Lung (tissue), 12 donors: ENCODE data around the gene USP34. TPM values are rescaled to one million over a fixed set of nuclear protein-coding genes. Genes with fewer than 3 reads are reported as not detected.

Experiments used
- ATAC-seq: fragments of 200-7000 bp; cut with Tn5 transposase; one replicate; pipeline ENCODE4 v1.9.1; 2020; ENCODE audit warnings: moderate number of reproducible peaks; ENCODE audit not compliant: insufficient read depth, low FRiP score
- DNase-seq, 3 donors: peaks; one replicate each; pipeline ENCODE4 v3.0.0-alpha.2; 2013 to 2017
- H3K27ac ChIP-seq, 2 donors: one replicate each; pipeline ENCODE4 v1.5.1; 2013; ENCODE audit warnings: mild to moderate bottlenecking in 2 of 2, moderate library complexity in 2 of 2, control low read depth in 1 of 2, inconsistent platforms in 1 of 2, low read depth in 1 of 2, low read length in 1 of 2
- H3K27me3 ChIP-seq, 3 donors: one replicate each; pipeline ENCODE4 v1.5.1; 2013; ENCODE audit warnings: low read length in 2 of 3; ENCODE audit not compliant: control insufficient read depth in 3 of 3, insufficient read depth in 3 of 3
- H3K36me3 ChIP-seq, 4 donors: one replicate each; pipeline ENCODE4 v1.5.1; 2013; ENCODE audit warnings: low read length in 4 of 4, mild to moderate bottlenecking in 1 of 4, moderate library complexity in 1 of 4; ENCODE audit not compliant: control insufficient read depth in 4 of 4, insufficient read depth in 4 of 4
- H3K4me1 ChIP-seq, 5 donors: one replicate each; pipeline ENCODE4 v1.5.1; 2013; ENCODE audit warnings: low read length in 5 of 5, mild to moderate bottlenecking in 2 of 5, moderate library complexity in 1 of 5; ENCODE audit not compliant: control insufficient read depth in 5 of 5, insufficient read depth in 5 of 5
- H3K4me3 ChIP-seq: one replicate; pipeline ENCODE4 v1.5.1; 2013; ENCODE audit warnings: mild to moderate bottlenecking, control low read depth, moderate library complexity
- H3K9ac ChIP-seq, 2 donors: one replicate each; pipeline ENCODE4 v1.5.1; 2013; ENCODE audit warnings: low read length in 2 of 2, control low read depth in 1 of 2; ENCODE audit not compliant: insufficient read depth in 1 of 2
- H3K9me3 ChIP-seq, 4 donors: one replicate each; pipeline ENCODE4 v1.5.1; 2013; ENCODE audit warnings: low read length in 3 of 4, mild to moderate bottlenecking in 1 of 4, moderate library complexity in 1 of 4; ENCODE audit not compliant: control insufficient read depth in 4 of 4, insufficient read depth in 3 of 4
- CTCF ChIP-seq: IDR thresholded peaks from 2 replicates; pipeline ENCODE4 v1.5.1; 2012; ENCODE audit warnings: mild to moderate bottlenecking; ENCODE audit errors: control extremely low read depth, extremely low read depth
- WGBS, 2 donors: extraction: QIAGEN DNeasy Blood & Tissue Kit; methylation state at CpG; one replicate each; pipeline ENCODE4 v1.1.7; 2013; 5-methylcytosine and 5-hydroxymethylcytosine counted together
- polyA plus RNA-seq, 2 donors: library from polyadenylated mRNA; stranded (reverse); fragments of 200-250 nt; gene quantifications; one replicate each; pipeline ENCODE4 v1.2.1, GENCODE V29; 2013
- total RNA-seq, 2 donors: library from RNA; depleted of rRNA in 1 of 2; stranded (reverse); fragments of >200 nt in 1 of 2; gene quantifications; one replicate each; pipeline ENCODE4 v1.2.1, GENCODE V29; 2014 to 2021
- donor health status: control.
- donor health status: control.
- donor health status: Bipolar disorder and iron deficiency.
- donor health status: healthy.
- donor health status: DM: yes; HTN: yes; CAD: no.

The USP34 gene
- total and polyA plus RNA-seq, 4 donors = 38.7 to 233 (median 67.8) TPM

GRCh38 chr2:61252031-61252430 is 218.9 kb downstream of the USP34 start:
- H3K4me3 ChIP-seq = no peak overlapping the region
- 96 to 98% methylated on average over 2 of the region's 2 CpGs for WGBS, 2 donors
- peak overlapping the region in 1 of 2 donors; percentile 18 for H3K27ac ChIP-seq
- no peaks in the 10 kb centered on the region for H3K9me3 ChIP-seq
- H3K27me3 ChIP-seq = no peaks in the 10 kb centered on the region
- no peak for DNase-seq
- no peak for ATAC-seq
- no peak for TF ChIP-seq CTCF
- no peak overlapping the region for H3K9ac ChIP-seq
- peaks cover 6 to 36% (median 16%) of the 10 kb centered on the region in 4 donors for H3K36me3 ChIP-seq
- H3K4me1 ChIP-seq = peaks cover 0 to 4% (median 0%) of the 10 kb centered on the region in 5 donors

DNA sequence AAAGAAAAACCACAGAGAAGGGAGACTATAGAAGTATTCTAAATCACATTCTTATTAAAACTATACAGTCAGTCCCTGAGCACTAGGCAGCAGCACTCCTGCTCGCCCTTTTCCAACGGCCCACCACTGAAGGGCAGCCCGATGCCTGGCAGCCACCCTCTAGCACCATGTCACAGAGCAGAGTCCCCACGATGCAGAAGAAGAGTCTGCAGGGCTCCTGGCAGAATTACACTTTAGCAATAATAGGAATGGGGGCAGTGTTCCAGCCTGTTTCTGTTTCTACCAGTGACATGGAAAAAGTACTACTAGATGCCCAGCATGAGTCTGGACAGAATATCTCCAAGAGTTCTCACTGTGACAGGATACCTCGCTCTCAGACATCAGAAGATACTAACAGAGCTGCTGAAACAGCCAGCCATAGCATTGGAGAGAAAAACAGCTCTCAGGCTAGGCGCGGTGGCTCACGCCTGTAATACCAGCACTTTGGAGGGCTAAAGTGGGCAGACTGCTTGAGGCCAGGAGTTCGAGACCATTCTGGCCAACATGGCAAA is 221.3 kb downstream of the USP34 start:
- WGBS, 2 donors = 97% methylated on average over 9 of the region's 9 CpGs
- peaks cover 6 to 31% (median 20%) of the 10 kb centered on the region in 4 donors for H3K36me3 ChIP-seq

DNA sequence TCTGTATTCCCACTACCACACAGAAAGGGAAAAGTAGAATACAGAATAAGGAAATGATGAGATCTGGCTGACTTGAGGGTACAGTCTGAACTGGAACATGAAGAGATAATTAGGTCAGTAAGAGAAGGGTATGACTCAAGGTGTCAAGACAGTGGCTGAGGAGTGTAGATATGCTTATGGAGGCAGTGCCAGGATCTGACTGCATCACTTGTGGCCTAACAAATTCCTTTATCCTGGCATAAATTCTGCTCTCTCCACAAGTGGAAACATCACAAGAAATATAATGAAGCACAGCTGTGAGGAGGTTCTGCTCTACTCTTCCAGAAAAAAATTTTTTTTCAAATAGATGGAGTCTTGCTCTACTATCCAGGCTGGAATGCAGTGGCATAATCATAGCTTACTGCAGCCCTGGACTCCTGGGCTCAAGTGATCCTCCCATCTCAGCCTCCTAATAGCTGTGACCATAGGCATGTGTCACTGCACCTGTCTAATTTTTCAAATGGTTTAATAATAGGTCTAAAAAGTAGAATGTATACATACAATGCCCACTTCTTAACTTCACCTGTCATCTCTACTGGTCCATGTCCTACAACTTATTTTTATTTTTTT is 223.6 kb downstream of the USP34 start:
- Histone ChIP-seq H3K4me1 (no peaks in the 10 kb centered on the region), H3K36me3 (peaks cover 13 to 36% (median 26%) of the 10 kb centered on the region in 4 donors), H3K4me3 (no peak overlapping the region), H3K27me3 (no peaks in the 10 kb centered on the region), H3K27ac (peak overlapping the region in 1 of 2 donors; percentile 72), H3K9me3 (no peaks in the 10 kb centered on the region), H3K9ac (no peak overlapping the region)
- no peak for DNase-seq
- ATAC-seq = no peak
- TF ChIP-seq CTCF = no peak

More for the DNA sequence above, 221.3 kb downstream of the USP34 start:
- Histone ChIP-seq H3K9me3 (no peaks in the 10 kb centered on the region), H3K4me3 (no peak overlapping the region), H3K9ac (no peak overlapping the region), H3K4me1 (no peaks in the 10 kb centered on the region), H3K27ac (no peak overlapping the region), H3K27me3 (no peaks in the 10 kb centered on the region)
- ATAC-seq (no peak), DNase-seq (no peak)
- TF ChIP-seq CTCF = no peak
